Keratinocyte (primary cell): Measurements from ENCODE around the gene SHISA4.

ENCODE experiments used
- EZH2 ChIP-seq: IDR thresholded peaks from one replicate; pipeline ENCODE4 v1.6.1; 2012; ENCODE audit warnings: inconsistent platforms, mild to moderate bottlenecking, low read length, moderate library complexity
- TF ChIP-seq, protein P1 (sequence below), 3 experiments: IDR thresholded peaks in 1 of 3; conservative IDR thresholded peaks in 1 of 3; optimal IDR thresholded peaks in 1 of 3; 2 replicates in 2 of 3; 3 replicates in 1 of 3; pipeline versions ENCODE3 to v1.5.1; 2011; ENCODE audit warnings: low read length in 3 of 3, mild to moderate bottlenecking in 3 of 3, moderate library complexity in 2 of 3, control low read depth in 1 of 3, inconsistent platforms in 1 of 3; ENCODE audit not compliant: insufficient read depth in 2 of 3; ENCODE audit errors: extremely low read depth in 1 of 3

- TF ChIP-seq EZH2, result no peak
- TF ChIP-seq, protein P1, sequence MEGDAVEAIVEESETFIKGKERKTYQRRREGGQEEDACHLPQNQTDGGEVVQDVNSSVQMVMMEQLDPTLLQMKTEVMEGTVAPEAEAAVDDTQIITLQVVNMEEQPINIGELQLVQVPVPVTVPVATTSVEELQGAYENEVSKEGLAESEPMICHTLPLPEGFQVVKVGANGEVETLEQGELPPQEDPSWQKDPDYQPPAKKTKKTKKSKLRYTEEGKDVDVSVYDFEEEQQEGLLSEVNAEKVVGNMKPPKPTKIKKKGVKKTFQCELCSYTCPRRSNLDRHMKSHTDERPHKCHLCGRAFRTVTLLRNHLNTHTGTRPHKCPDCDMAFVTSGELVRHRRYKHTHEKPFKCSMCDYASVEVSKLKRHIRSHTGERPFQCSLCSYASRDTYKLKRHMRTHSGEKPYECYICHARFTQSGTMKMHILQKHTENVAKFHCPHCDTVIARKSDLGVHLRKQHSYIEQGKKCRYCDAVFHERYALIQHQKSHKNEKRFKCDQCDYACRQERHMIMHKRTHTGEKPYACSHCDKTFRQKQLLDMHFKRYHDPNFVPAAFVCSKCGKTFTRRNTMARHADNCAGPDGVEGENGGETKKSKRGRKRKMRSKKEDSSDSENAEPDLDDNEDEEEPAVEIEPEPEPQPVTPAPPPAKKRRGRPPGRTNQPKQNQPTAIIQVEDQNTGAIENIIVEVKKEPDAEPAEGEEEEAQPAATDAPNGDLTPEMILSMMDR (optimal IDR thresholded peaks at IDR 0.05 in 1 of 3, IDR thresholded peaks at IDR 0.05 in 1 of 3, conservative IDR thresholded peaks at IDR 0.05 in 1 of 3; ENCODE audit: extremely low read depth in 1 of 3, insufficient read depth in 2 of 3, low read length in 3 of 3), result no peak
Observed at GRCh38 chr1:201942129-201942495, 53.4 kb downstream of the SHISA4 start.
